ENCODE data around the gene KRTAP19-3.
"Not testable (repeated sequence)": the region's sequence is repeated elsewhere in the genome, so short reads cannot be mapped to it uniquely, and the experiment has no call there.

- TF ChIP-seq, protein P1, sequence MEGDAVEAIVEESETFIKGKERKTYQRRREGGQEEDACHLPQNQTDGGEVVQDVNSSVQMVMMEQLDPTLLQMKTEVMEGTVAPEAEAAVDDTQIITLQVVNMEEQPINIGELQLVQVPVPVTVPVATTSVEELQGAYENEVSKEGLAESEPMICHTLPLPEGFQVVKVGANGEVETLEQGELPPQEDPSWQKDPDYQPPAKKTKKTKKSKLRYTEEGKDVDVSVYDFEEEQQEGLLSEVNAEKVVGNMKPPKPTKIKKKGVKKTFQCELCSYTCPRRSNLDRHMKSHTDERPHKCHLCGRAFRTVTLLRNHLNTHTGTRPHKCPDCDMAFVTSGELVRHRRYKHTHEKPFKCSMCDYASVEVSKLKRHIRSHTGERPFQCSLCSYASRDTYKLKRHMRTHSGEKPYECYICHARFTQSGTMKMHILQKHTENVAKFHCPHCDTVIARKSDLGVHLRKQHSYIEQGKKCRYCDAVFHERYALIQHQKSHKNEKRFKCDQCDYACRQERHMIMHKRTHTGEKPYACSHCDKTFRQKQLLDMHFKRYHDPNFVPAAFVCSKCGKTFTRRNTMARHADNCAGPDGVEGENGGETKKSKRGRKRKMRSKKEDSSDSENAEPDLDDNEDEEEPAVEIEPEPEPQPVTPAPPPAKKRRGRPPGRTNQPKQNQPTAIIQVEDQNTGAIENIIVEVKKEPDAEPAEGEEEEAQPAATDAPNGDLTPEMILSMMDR (optimal IDR thresholded peaks at IDR 0.05 in 1 of 3, IDR thresholded peaks at IDR 0.05 in 1 of 3, conservative IDR thresholded peaks at IDR 0.05 in 1 of 3; ENCODE audit: extremely low read depth in 1 of 3, insufficient read depth in 2 of 3, low read length in 3 of 3): peak; percentile 51 to 73 (median 62)
- TF ChIP-seq EZH2 (IDR thresholded peaks at IDR 0.05; ENCODE audit: low read length): not testable (repeated sequence)
Measured at GRCh38 chr21:30505621-30506205, 13.9 kb upstream of the KRTAP19-3 start.

Measured in keratinocyte (primary cell).